ENCODE data around the gene ZSWIM5.
"Not testable (repeated sequence)": the region's sequence is repeated elsewhere in the genome, so short reads cannot be mapped to it uniquely, and the experiment has no call there.

The ZSWIM5 gene

GRCh38 chr1:45216200-45216541 lies 9.8 kb upstream of the ZSWIM5 start:
- Mint-ChIP-seq H3K9me3 (no peaks in the 10 kb centered on the region), H3K4me3 (no peak overlapping the region), H3K27ac (no peak overlapping the region), H3K36me3 (ENCODE audit: low read depth) (no peaks in the 10 kb centered on the region), H3K4me1 (ENCODE audit: low read depth) (no peaks in the 10 kb centered on the region), H3K27me3 (peaks cover 7% of the 10 kb centered on the region)

GRCh38 chr1:45215485-45216199 lies 9.2 kb upstream of the ZSWIM5 start:
- Mint-ChIP-seq H3K4me1 (ENCODE audit: low read depth) (no peaks in the 10 kb centered on the region), H3K36me3 (ENCODE audit: low read depth) (no peaks in the 10 kb centered on the region), H3K4me3 (no peak overlapping the region), H3K9me3 (no peaks in the 10 kb centered on the region), H3K27ac (no peak overlapping the region), H3K27me3 (peaks cover 7% of the 10 kb centered on the region)

- Mint-ChIP-seq H3K36me3 (ENCODE audit: low read depth) (no peaks in the 10 kb centered on the region), H3K27me3 (peaks cover 15% of the 10 kb centered on the region), H3K9me3 (no peaks in the 10 kb centered on the region), H3K4me1 (ENCODE audit: low read depth) (no peaks in the 10 kb centered on the region), H3K27ac (no peak overlapping the region), H3K4me3 (no peak overlapping the region)
Measured at GRCh38 chr1:45213892-45214291, 7.5 kb upstream of the ZSWIM5 start.

- no peak overlapping the region for H3K4me3 Mint-ChIP-seq
- H3K9me3 Mint-ChIP-seq = no peaks in the 10 kb centered on the region
- peaks cover 25% of the 10 kb centered on the region for H3K27me3 Mint-ChIP-seq
- no peaks in the 10 kb centered on the region for H3K36me3 Mint-ChIP-seq (ENCODE audit: low read depth)
- no peak overlapping the region for H3K27ac Mint-ChIP-seq
- H3K4me1 Mint-ChIP-seq (ENCODE audit: low read depth) = peaks cover 13% of the 10 kb centered on the region
Measured at GRCh38 chr1:45211076-45211475, 4.7 kb upstream of the ZSWIM5 start.

GRCh38 chr1:45206808-45207623 lies 611 bp upstream of the ZSWIM5 start:
- Mint-ChIP-seq H3K27me3 (peaks cover 23% of the 10 kb centered on the region), H3K36me3 (ENCODE audit: low read depth) (no peaks in the 10 kb centered on the region), H3K4me1 (ENCODE audit: low read depth) (peaks cover 37% of the 10 kb centered on the region), H3K4me3 (peak overlapping the region; percentile 88), H3K27ac (peak overlapping the region; percentile 71), H3K9me3 (no peaks in the 10 kb centered on the region)

- Mint-ChIP-seq H3K27ac (peak overlapping the region; percentile 84), H3K4me3 (peak overlapping the region; percentile 86), H3K9me3 (no peaks in the 10 kb centered on the region), H3K4me1 (ENCODE audit: low read depth) (peaks cover 37% of the 10 kb centered on the region), H3K27me3 (peaks cover 23% of the 10 kb centered on the region), H3K36me3 (ENCODE audit: low read depth) (no peaks in the 10 kb centered on the region)
Measured at GRCh38 chr1:45205011-45205909, 1.1 kb downstream of the ZSWIM5 start.

GRCh38 chr1:45200906-45201500 lies 5.4 kb downstream of the ZSWIM5 start:
- Mint-ChIP-seq H3K4me1 (ENCODE audit: low read depth) (peaks cover 23% of the 10 kb centered on the region), H3K9me3 (no peaks in the 10 kb centered on the region), H3K4me3 (no peak overlapping the region), H3K27me3 (peaks cover 8% of the 10 kb centered on the region), H3K36me3 (ENCODE audit: low read depth) (no peaks in the 10 kb centered on the region), H3K27ac (no peak overlapping the region)

GRCh38 chr1:45200435-45200834 lies 6.0 kb downstream of the ZSWIM5 start:
- H3K36me3 Mint-ChIP-seq (ENCODE audit: low read depth) = no peaks in the 10 kb centered on the region
- H3K4me1 Mint-ChIP-seq (ENCODE audit: low read depth) = peaks cover 22% of the 10 kb centered on the region
- H3K27ac Mint-ChIP-seq = no peak overlapping the region
- H3K27me3 Mint-ChIP-seq = peaks cover 7% of the 10 kb centered on the region
- no peaks in the 10 kb centered on the region for H3K9me3 Mint-ChIP-seq
- no peak overlapping the region for H3K4me3 Mint-ChIP-seq

- Mint-ChIP-seq H3K4me3 (no peak overlapping the region), H3K9me3 (no peaks in the 10 kb centered on the region), H3K27ac (no peak overlapping the region), H3K4me1 (ENCODE audit: low read depth) (no peaks in the 10 kb centered on the region), H3K27me3 (peaks cover 3% of the 10 kb centered on the region), H3K36me3 (ENCODE audit: low read depth) (no peaks in the 10 kb centered on the region)
Measured at GRCh38 chr1:45198185-45198584, 8.2 kb downstream of the ZSWIM5 start.

GRCh38 chr1:45196863-45197262 lies 9.5 kb downstream of the ZSWIM5 start:
- Mint-ChIP-seq H3K27me3 (peaks cover 3% of the 10 kb centered on the region), H3K27ac (no peak overlapping the region), H3K36me3 (ENCODE audit: low read depth) (no peaks in the 10 kb centered on the region), H3K4me1 (ENCODE audit: low read depth) (no peaks in the 10 kb centered on the region), H3K9me3 (no peaks in the 10 kb centered on the region), H3K4me3 (no peak overlapping the region)

- Mint-ChIP-seq H3K27me3 (no peaks in the 10 kb centered on the region), H3K36me3 (ENCODE audit: low read depth) (no peaks in the 10 kb centered on the region), H3K27ac (no peak overlapping the region), H3K4me3 (no peak overlapping the region), H3K9me3 (no peaks in the 10 kb centered on the region), H3K4me1 (ENCODE audit: low read depth) (peaks cover 11% of the 10 kb centered on the region)
Measured at GRCh38 chr1:45191418-45191783, 15.0 kb downstream of the ZSWIM5 start.

GRCh38 chr1:45187725-45188124 lies 18.7 kb downstream of the ZSWIM5 start:
- no peaks in the 10 kb centered on the region for H3K36me3 Mint-ChIP-seq (ENCODE audit: low read depth)
- H3K4me1 Mint-ChIP-seq (ENCODE audit: low read depth) = peaks cover 11% of the 10 kb centered on the region
- H3K27ac Mint-ChIP-seq = no peak overlapping the region
- no peaks in the 10 kb centered on the region for H3K27me3 Mint-ChIP-seq
- H3K9me3 Mint-ChIP-seq = no peaks in the 10 kb centered on the region
- no peak overlapping the region for H3K4me3 Mint-ChIP-seq

- H3K36me3 Mint-ChIP-seq (ENCODE audit: low read depth); H3K4me3 Mint-ChIP-seq; H3K27me3 Mint-ChIP-seq; H3K9me3 Mint-ChIP-seq; H3K4me1 Mint-ChIP-seq (ENCODE audit: low read depth); H3K27ac Mint-ChIP-seq: not testable (repeated sequence)
Measured at GRCh38 chr1:45179918-45180519, 26.4 kb downstream of the ZSWIM5 start.

GRCh38 chr1:45177452-45177851 lies 29.0 kb downstream of the ZSWIM5 start:
- no peak overlapping the region for H3K27ac Mint-ChIP-seq
- peaks cover 4% of the 10 kb centered on the region for H3K9me3 Mint-ChIP-seq
- no peak overlapping the region for H3K4me3 Mint-ChIP-seq
- H3K27me3 Mint-ChIP-seq = peaks cover 3% of the 10 kb centered on the region
- no peaks in the 10 kb centered on the region for H3K4me1 Mint-ChIP-seq (ENCODE audit: low read depth)
- H3K36me3 Mint-ChIP-seq (ENCODE audit: low read depth) = no peaks in the 10 kb centered on the region
